ENCODE data around the gene MFSD1. TPM values are rescaled to one million over a fixed set of nuclear protein-coding genes. Genes with fewer than 3 reads are reported as not detected.

Gene MFSD1
- polyA plus RNA-seq, 4 donors = 18.6 to 54.4 (median 33.1) TPM

DNA sequence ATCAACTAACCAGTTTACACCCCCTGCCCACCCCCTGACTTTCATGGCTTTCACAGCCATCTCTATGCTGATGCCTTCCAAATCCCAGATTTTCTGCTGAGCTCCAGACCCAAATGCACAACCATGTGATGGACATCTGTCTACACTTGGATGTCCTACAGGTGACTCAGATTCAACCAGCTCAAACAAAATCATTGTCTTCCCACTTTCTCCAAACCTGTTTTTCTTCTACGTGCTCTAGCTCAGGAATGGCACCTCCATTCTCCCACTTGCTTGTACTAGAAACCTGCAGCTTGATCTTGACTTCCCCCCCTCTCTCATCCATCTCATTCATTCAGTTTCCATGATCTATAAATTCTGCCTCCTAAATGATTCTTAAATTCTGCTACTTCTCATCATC is 35.5 kb upstream of the MFSD1 start:
- Histone ChIP-seq H3K4me1 (ENCODE audit: control insufficient read depth in 3 of 3, insufficient read depth in 2 of 3, low read depth in 1 of 3, low read length in 2 of 3) (peaks cover 0 to 22% (median 0%) of the 10 kb centered on the region in 3 donors), H3K27me3 (ENCODE audit: control insufficient read depth in 3 of 3, insufficient read depth in 3 of 3, low read length in 3 of 3) (no peaks in the 10 kb centered on the region), H3K27ac (ENCODE audit: low read depth in 1 of 3, low read length in 2 of 3) (no peak overlapping the region), H3K36me3 (ENCODE audit: control insufficient read depth in 3 of 3, insufficient read depth in 2 of 3, low read depth in 1 of 3, low read length in 3 of 3) (peaks cover 0 to 3% (median 0%) of the 10 kb centered on the region in 3 donors), H3K4me3 (ENCODE audit: low read depth in 1 of 3, low read length in 3 of 3) (no peak overlapping the region), H3K9me3 (ENCODE audit: control insufficient read depth in 2 of 2, insufficient read depth in 1 of 2, low read depth in 1 of 2, low read length in 1 of 2) (no peaks in the 10 kb centered on the region)
- no peak for FAIRE-seq
- DNase-seq = no peak
- WGBS, 3 donors = 82 to 95% (median 87%) methylated on average over 1 of the region's 1 CpG

DNA sequence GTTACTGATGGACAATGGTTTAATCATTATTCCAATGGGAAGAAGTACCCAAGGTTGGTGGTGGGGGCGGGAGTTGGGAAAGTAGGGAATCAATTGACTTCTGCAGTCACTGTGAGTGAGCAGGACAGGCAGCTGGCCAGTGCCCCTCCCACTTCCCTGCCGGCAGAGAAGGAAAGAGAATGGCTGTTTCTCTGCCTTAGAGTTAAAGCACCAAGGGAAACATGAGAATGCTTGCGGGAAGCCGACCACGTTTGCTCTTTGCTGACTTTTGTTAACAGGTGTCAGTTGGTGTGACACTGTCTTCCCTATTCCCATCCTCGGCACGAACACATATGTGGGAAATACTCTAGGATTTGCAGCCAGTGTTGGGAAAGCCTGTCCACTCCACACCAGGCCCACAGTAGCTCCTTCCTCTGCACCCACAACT is 33.5 kb upstream of the MFSD1 start:
- WGBS, 3 donors = 17 to 31% (median 25%) methylated on average over 7 of the region's 7 CpGs
- peak; percentile 6 to 50 for DNase-seq
- Histone ChIP-seq H3K4me1 (ENCODE audit: control insufficient read depth in 3 of 3, insufficient read depth in 2 of 3, low read depth in 1 of 3, low read length in 2 of 3) (peaks cover 0 to 22% (median 0%) of the 10 kb centered on the region in 3 donors), H3K36me3 (ENCODE audit: control insufficient read depth in 3 of 3, insufficient read depth in 2 of 3, low read depth in 1 of 3, low read length in 3 of 3) (peaks cover 0 to 3% (median 0%) of the 10 kb centered on the region in 3 donors), H3K27me3 (ENCODE audit: control insufficient read depth in 3 of 3, insufficient read depth in 3 of 3, low read length in 3 of 3) (no peaks in the 10 kb centered on the region), H3K4me3 (ENCODE audit: low read depth in 1 of 3, low read length in 3 of 3) (no peak overlapping the region), H3K27ac (ENCODE audit: low read depth in 1 of 3, low read length in 2 of 3) (peak overlapping the region; percentile 6 to 79 (median 67)), H3K9me3 (ENCODE audit: control insufficient read depth in 2 of 2, insufficient read depth in 1 of 2, low read depth in 1 of 2, low read length in 1 of 2) (no peaks in the 10 kb centered on the region)
- no peak for FAIRE-seq

DNA sequence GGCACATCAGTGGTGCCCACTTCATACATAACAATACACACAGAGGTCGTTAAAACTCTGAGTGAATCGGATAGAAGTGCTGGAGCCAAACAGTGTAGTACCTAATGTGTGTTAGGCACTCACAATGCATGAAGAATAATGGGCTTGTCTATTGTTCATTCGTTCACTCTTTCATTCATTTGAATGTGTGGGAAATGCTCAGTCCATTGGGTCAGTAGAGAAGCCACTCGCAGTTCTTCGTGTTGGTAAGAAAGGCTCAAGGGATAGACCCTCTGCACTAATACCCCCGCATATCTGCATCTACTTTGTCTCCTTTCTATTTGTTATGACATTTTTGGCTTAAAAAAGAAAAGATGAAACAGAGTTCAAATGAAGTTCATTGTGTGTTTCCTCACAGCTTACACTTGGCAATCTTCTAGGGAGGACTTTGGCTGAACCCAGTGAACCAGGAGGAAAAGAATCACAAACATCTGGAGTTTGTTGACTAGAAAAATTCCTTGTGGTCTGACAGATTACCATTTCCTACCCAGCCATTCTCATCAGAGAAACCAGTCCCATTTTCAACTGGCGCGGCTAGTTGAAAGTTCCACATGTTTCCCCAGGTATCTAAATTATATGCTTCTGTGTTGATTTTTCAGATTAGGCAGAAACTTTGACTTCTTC is 32.8 kb upstream of the MFSD1 start:
- H3K27me3 ChIP-seq (ENCODE audit: control insufficient read depth in 3 of 3, insufficient read depth in 3 of 3, low read length in 3 of 3) = no peaks in the 10 kb centered on the region
- H3K27ac ChIP-seq (ENCODE audit: low read depth in 1 of 3, low read length in 2 of 3) = peak overlapping the region in 2 of 3 donors; percentile 67 to 79
- H3K36me3 ChIP-seq (ENCODE audit: control insufficient read depth in 3 of 3, insufficient read depth in 2 of 3, low read depth in 1 of 3, low read length in 3 of 3) = peaks cover 0 to 3% (median 0%) of the 10 kb centered on the region in 3 donors
- peaks cover 0 to 28% (median 0%) of the 10 kb centered on the region in 3 donors for H3K4me1 ChIP-seq (ENCODE audit: control insufficient read depth in 3 of 3, insufficient read depth in 2 of 3, low read depth in 1 of 3, low read length in 2 of 3)
- FAIRE-seq (no peak), DNase-seq (peak; percentile 9 to 67)
- no peak overlapping the region for H3K4me3 ChIP-seq (ENCODE audit: low read depth in 1 of 3, low read length in 3 of 3)
- 52 to 78% (median 65%) methylated on average over 8 of the region's 8 CpGs for WGBS, 3 donors
- H3K9me3 ChIP-seq (ENCODE audit: control insufficient read depth in 2 of 2, insufficient read depth in 1 of 2, low read depth in 1 of 2, low read length in 1 of 2) = no peaks in the 10 kb centered on the region

DNA sequence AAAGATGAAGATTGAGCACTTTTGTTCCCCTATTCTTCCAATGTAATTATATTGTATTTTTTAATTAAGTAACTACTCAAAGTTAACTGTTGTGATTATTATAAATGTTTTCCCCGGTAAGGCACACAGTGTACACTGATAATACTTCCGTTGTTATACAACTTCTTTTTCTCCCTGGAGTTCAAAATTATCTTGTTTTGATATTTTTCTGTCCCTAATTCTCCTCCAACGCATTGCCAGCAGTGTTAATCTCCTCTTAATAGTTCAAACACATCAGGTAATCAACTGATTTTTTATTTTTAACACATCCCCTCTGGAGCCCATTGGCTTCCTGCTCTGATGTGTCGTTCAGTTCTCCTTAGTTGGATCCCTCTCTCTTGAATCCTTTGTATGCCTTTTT is 32.3 kb upstream of the MFSD1 start:
- FAIRE-seq = no peak
- DNase-seq = no peak

DNA sequence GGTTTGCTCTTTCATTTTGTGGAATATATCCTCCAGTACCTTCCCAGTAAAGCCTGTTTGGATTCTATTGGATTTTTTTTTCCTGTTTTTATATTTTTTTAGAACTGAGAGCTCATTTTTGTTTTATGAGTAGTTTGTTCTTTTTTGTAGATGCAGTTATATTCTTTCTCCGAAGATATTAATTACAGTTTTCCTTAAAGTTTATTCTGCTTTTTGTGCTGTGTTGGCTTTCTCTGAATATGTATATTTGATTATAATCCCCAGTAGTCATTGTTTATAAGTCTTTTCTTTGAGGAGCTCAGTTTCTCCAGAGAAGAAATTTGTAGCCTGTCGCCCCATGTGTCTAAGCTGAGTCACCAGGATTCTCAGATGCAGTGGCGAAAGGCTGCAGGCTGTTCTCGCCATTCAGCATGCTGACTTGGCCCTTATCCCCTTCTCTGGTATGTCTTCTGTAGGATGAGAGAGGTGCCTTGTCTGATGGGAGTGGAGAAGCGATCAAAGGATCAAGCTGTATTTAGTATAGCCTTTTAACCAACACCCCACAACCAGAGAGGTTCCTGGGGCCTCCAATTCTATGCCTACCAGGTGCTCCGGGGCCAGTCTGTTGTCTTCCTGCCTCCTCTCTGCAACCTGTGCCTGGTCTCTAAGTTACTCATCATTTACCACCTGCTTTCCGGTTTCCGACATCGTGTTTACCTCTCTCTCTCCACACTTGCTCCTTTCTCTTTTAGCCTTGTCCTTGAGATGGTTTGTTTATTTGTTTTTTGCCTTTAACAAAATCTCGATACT is 31.7 kb upstream of the MFSD1 start:
- Histone ChIP-seq H3K4me3 (ENCODE audit: low read depth in 1 of 3, low read length in 3 of 3) (no peak overlapping the region), H3K4me1 (ENCODE audit: control insufficient read depth in 3 of 3, insufficient read depth in 2 of 3, low read depth in 1 of 3, low read length in 2 of 3) (peaks cover 0 to 30% (median 0%) of the 10 kb centered on the region in 3 donors), H3K27ac (ENCODE audit: low read depth in 1 of 3, low read length in 2 of 3) (peak overlapping the region in 2 of 3 donors; percentile 64 to 81), H3K9me3 (ENCODE audit: control insufficient read depth in 2 of 2, insufficient read depth in 1 of 2, low read depth in 1 of 2, low read length in 1 of 2) (no peaks in the 10 kb centered on the region), H3K36me3 (ENCODE audit: control insufficient read depth in 3 of 3, insufficient read depth in 2 of 3, low read depth in 1 of 3, low read length in 3 of 3) (peaks cover 0 to 3% (median 0%) of the 10 kb centered on the region in 3 donors), H3K27me3 (ENCODE audit: control insufficient read depth in 3 of 3, insufficient read depth in 3 of 3, low read length in 3 of 3) (no peaks in the 10 kb centered on the region)
- 79 to 89% (median 89%) methylated on average over 10 of the region's 10 CpGs for WGBS, 3 donors
- FAIRE-seq (no peak), DNase-seq (no peak)

More for the DNA sequence above, 32.3 kb upstream of the MFSD1 start:
- no peaks in the 10 kb centered on the region for H3K9me3 ChIP-seq (ENCODE audit: control insufficient read depth in 2 of 2, insufficient read depth in 1 of 2, low read depth in 1 of 2, low read length in 1 of 2)
- H3K4me3 ChIP-seq (ENCODE audit: low read depth in 1 of 3, low read length in 3 of 3) = no peak overlapping the region
- H3K36me3 ChIP-seq (ENCODE audit: control insufficient read depth in 3 of 3, insufficient read depth in 2 of 3, low read depth in 1 of 3, low read length in 3 of 3) = peaks cover 0 to 3% (median 0%) of the 10 kb centered on the region in 3 donors
- H3K27ac ChIP-seq (ENCODE audit: low read depth in 1 of 3, low read length in 2 of 3) = peak overlapping the region in 2 of 3 donors; percentile 55 to 64
- 40 to 53% (median 51%) methylated on average over 4 of the region's 4 CpGs for WGBS, 3 donors
- H3K4me1 ChIP-seq (ENCODE audit: control insufficient read depth in 3 of 3, insufficient read depth in 2 of 3, low read depth in 1 of 3, low read length in 2 of 3) = peaks cover 0 to 30% (median 0%) of the 10 kb centered on the region in 3 donors
- H3K27me3 ChIP-seq (ENCODE audit: control insufficient read depth in 3 of 3, insufficient read depth in 3 of 3, low read length in 3 of 3) = no peaks in the 10 kb centered on the region

DNA sequence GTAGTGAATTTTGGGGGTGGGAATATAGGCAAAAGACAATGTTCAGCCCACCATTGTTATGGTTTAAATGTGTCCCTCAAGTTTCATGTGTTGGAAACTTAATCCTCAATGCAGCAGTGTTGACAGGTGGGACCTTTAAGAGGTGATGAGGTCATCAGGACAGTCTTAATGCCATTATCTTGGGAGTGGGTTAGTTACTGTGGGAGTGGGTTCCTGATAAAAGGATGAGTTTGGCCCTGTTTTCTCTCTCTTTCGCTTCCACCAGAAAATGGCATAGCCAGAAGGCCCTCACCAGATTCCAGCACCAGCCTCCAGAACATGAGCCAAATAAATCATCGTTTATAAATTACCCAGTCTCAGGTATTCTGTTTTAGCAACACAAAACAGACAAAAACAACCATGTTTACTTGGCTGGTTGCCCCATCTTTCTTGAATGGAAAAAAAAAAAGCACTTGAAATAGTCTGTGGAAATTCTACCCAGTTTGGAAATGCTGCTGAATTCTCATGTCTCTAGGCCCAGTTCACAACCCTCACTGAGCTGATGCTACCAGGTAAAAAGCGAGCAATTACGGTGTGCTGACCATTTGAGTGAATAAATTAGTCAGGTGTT is 31.0 kb upstream of the MFSD1 start:
- Histone ChIP-seq H3K27me3 (ENCODE audit: control insufficient read depth in 3 of 3, insufficient read depth in 3 of 3, low read length in 3 of 3) (no peaks in the 10 kb centered on the region), H3K27ac (ENCODE audit: low read depth in 1 of 3, low read length in 2 of 3) (peak overlapping the region in 1 of 3 donors; percentile 81), H3K36me3 (ENCODE audit: control insufficient read depth in 3 of 3, insufficient read depth in 2 of 3, low read depth in 1 of 3, low read length in 3 of 3) (no peaks in the 10 kb centered on the region), H3K4me3 (ENCODE audit: low read depth in 1 of 3, low read length in 3 of 3) (no peak overlapping the region), H3K4me1 (ENCODE audit: control insufficient read depth in 3 of 3, insufficient read depth in 2 of 3, low read depth in 1 of 3, low read length in 2 of 3) (peaks cover 0 to 35% (median 2%) of the 10 kb centered on the region in 3 donors), H3K9me3 (ENCODE audit: control insufficient read depth in 2 of 2, insufficient read depth in 1 of 2, low read depth in 1 of 2, low read length in 1 of 2) (no peaks in the 10 kb centered on the region)
- DNase-seq (no peak), FAIRE-seq (no peak)
- WGBS, 3 donors = 88 to 91% (median 90%) methylated on average over 4 of the region's 4 CpGs

DNA sequence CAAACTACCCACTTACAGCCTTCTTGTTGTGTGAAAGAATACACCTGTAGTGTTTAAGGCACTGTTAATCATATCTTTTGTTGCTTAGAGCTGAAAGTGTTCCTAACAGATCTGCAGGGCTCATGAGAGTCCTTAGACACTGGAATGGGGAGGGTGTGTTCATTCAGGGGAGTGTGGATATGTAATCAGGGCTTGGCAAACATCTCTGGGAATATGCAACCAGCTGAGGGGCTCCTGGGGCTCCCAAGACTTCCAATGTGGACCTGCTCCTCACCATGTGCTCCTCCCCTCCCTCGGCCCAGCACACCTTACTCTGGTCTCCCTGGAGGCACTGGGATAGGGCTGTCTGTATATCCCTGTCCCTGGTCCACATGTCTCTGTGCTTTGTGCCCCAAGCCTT is 30.3 kb upstream of the MFSD1 start:
- Histone ChIP-seq H3K27ac (ENCODE audit: low read depth in 1 of 3, low read length in 2 of 3) (no peak overlapping the region), H3K4me3 (ENCODE audit: low read depth in 1 of 3, low read length in 3 of 3) (no peak overlapping the region), H3K9me3 (ENCODE audit: control insufficient read depth in 2 of 2, insufficient read depth in 1 of 2, low read depth in 1 of 2, low read length in 1 of 2) (no peaks in the 10 kb centered on the region), H3K36me3 (ENCODE audit: control insufficient read depth in 3 of 3, insufficient read depth in 2 of 3, low read depth in 1 of 3, low read length in 3 of 3) (no peaks in the 10 kb centered on the region), H3K27me3 (ENCODE audit: control insufficient read depth in 3 of 3, insufficient read depth in 3 of 3, low read length in 3 of 3) (no peaks in the 10 kb centered on the region), H3K4me1 (ENCODE audit: control insufficient read depth in 3 of 3, insufficient read depth in 2 of 3, low read depth in 1 of 3, low read length in 2 of 3) (peaks cover 0 to 43% (median 3%) of the 10 kb centered on the region in 3 donors)
- FAIRE-seq (no peak), DNase-seq (no peak)
- WGBS, 3 donors = 89 to 93% (median 90%) methylated on average over 1 of the region's 1 CpG

DNA sequence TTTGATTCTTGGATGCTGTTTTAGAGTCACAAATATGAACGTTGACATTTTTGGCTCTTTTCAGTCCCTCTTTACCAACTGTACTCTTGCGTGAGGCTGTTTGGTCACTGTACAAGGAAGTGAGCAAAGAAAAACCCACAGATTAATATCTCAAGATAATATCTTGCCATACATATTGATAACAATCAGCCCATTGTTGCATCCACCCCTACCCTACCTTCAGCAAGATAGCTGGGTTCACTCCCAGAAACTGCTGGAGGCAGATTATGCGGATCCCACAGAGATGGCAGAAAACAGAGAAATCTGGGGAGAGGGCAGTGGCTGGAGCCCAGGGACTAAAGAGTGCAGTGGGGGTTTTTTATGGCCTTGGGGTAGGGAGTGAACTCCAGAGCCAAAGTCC is 29.9 kb upstream of the MFSD1 start:
- peaks cover 0 to 44% (median 3%) of the 10 kb centered on the region in 3 donors for H3K4me1 ChIP-seq (ENCODE audit: control insufficient read depth in 3 of 3, insufficient read depth in 2 of 3, low read depth in 1 of 3, low read length in 2 of 3)
- WGBS, 3 donors = 67 to 72% (median 70%) methylated on average over 3 of the region's 3 CpGs
- no peak for FAIRE-seq
- DNase-seq = no peak
- H3K27me3 ChIP-seq (ENCODE audit: control insufficient read depth in 3 of 3, insufficient read depth in 3 of 3, low read length in 3 of 3) = no peaks in the 10 kb centered on the region
- H3K4me3 ChIP-seq (ENCODE audit: low read depth in 1 of 3, low read length in 3 of 3) = no peak overlapping the region
- no peaks in the 10 kb centered on the region for H3K36me3 ChIP-seq (ENCODE audit: control insufficient read depth in 3 of 3, insufficient read depth in 2 of 3, low read depth in 1 of 3, low read length in 3 of 3)
- H3K9me3 ChIP-seq (ENCODE audit: control insufficient read depth in 2 of 2, insufficient read depth in 1 of 2, low read depth in 1 of 2, low read length in 1 of 2) = no peaks in the 10 kb centered on the region
- H3K27ac ChIP-seq (ENCODE audit: low read depth in 1 of 3, low read length in 2 of 3) = no peak overlapping the region
